Osteocyte (in vitro differentiated cells): ENCODE results near the gene PTPN23. TPM values are rescaled to one million over a fixed set of nuclear protein-coding genes. Genes with fewer than 3 reads are reported as not detected.

Experiments used
- DNase-seq: peaks from one replicate; pipeline ENCODE4 v3.0.0; 2021; ENCODE audit warnings: mixed read lengths; ENCODE audit not compliant: unreplicated experiment; ENCODE audit errors: extremely low spot score
- H3K27ac Mint-ChIP-seq: one replicate; pipeline ENCODE4 v1.8.0; 2021; ENCODE audit warnings: mild to moderate bottlenecking, mixed read lengths; ENCODE audit not compliant: unreplicated experiment
- H3K27me3 Mint-ChIP-seq: one replicate; pipeline ENCODE4 v1.8.0; 2021; ENCODE audit warnings: mixed read lengths; ENCODE audit not compliant: unreplicated experiment
- H3K36me3 Mint-ChIP-seq: one replicate; pipeline ENCODE4 v1.8.0; 2021; ENCODE audit warnings: mixed read lengths; ENCODE audit not compliant: unreplicated experiment
- H3K4me1 Mint-ChIP-seq: one replicate; pipeline ENCODE4 v1.8.0; 2021; ENCODE audit warnings: mixed read lengths; ENCODE audit not compliant: unreplicated experiment
- H3K4me3 Mint-ChIP-seq: one replicate; pipeline ENCODE4 v1.8.0; 2021; ENCODE audit warnings: mild to moderate bottlenecking, moderate library complexity, mixed read lengths; ENCODE audit not compliant: unreplicated experiment
- H3K9me3 Mint-ChIP-seq: one replicate; pipeline ENCODE4 v1.8.0; 2021; ENCODE audit warnings: mixed read lengths; ENCODE audit not compliant: unreplicated experiment
- total RNA-seq: library from RNA; stranded (reverse); gene quantifications from 2 replicates; pipeline ENCODE4 v1.2.1, GENCODE V29; 2021
- TF ChIP-seq, protein P1 (sequence below): fragments of 200-600 bp; sonication (generic); IDR thresholded peaks from 2 replicates; pipeline ENCODE4 v1.5.0; 2021; ENCODE audit warnings: antibody characterized with exemption, mild to moderate bottlenecking, moderate library complexity

Gene PTPN23
- total RNA-seq, 1 donor from 2014 or later, result 57.7 TPM

DNA sequence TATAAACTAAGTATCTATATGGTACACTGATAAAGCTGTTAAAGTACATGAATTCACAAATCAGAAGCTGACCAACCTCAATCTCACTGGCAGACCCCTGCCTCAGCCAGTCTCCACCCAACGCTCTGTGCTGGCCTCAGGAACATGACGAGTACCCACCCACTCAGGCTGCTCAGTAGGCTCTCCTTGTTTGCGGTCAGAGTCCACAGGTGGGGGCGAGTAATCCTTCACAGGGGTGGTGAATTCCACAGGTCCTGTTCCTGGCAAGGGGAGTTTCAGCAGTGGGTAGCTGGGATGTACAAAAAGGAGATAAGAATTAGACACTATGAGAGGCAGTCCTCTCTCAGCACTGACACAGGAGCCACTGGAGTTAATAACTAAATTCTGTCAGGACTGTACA, 54.0 kb downstream of the PTPN23 start:
- Mint-ChIP-seq H3K27ac (no peak overlapping the region), H3K27me3 (no peaks in the 10 kb centered on the region), H3K4me1 (no peaks in the 10 kb centered on the region), H3K4me3 (no peak overlapping the region), H3K36me3 (peaks cover 34% of the 10 kb centered on the region), H3K9me3 (no peaks in the 10 kb centered on the region)
- TF ChIP-seq, protein P1, sequence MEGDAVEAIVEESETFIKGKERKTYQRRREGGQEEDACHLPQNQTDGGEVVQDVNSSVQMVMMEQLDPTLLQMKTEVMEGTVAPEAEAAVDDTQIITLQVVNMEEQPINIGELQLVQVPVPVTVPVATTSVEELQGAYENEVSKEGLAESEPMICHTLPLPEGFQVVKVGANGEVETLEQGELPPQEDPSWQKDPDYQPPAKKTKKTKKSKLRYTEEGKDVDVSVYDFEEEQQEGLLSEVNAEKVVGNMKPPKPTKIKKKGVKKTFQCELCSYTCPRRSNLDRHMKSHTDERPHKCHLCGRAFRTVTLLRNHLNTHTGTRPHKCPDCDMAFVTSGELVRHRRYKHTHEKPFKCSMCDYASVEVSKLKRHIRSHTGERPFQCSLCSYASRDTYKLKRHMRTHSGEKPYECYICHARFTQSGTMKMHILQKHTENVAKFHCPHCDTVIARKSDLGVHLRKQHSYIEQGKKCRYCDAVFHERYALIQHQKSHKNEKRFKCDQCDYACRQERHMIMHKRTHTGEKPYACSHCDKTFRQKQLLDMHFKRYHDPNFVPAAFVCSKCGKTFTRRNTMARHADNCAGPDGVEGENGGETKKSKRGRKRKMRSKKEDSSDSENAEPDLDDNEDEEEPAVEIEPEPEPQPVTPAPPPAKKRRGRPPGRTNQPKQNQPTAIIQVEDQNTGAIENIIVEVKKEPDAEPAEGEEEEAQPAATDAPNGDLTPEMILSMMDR, result no peak
- peak; percentile 56 for DNase-seq

DNA sequence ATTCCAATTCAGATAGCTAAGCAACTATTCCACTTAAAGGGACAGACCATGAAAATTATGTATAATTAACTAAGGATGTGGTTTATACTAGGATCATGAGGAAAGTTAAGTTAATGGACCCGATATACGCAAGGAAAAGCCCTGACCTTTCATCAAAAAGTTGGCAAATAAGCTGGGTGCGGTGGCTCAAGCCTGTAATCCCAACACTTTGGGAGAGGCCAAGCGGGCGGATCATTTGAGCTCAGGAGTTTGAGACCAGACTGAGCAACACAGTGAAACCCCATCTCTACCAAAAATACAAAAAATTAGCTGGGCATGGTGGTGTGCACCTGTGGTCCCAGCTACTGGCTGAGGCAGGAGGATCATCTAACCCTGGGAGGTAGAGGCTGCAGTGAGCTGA, 55.4 kb downstream of the PTPN23 start:
- TF ChIP-seq, protein P1, result no peak
- Mint-ChIP-seq H3K9me3 (no peaks in the 10 kb centered on the region), H3K4me3 (no peak overlapping the region), H3K4me1 (no peaks in the 10 kb centered on the region), H3K27me3 (no peaks in the 10 kb centered on the region), H3K27ac (no peak overlapping the region), H3K36me3 (peaks cover 35% of the 10 kb centered on the region)
- peak; percentile 65 for DNase-seq

DNA sequence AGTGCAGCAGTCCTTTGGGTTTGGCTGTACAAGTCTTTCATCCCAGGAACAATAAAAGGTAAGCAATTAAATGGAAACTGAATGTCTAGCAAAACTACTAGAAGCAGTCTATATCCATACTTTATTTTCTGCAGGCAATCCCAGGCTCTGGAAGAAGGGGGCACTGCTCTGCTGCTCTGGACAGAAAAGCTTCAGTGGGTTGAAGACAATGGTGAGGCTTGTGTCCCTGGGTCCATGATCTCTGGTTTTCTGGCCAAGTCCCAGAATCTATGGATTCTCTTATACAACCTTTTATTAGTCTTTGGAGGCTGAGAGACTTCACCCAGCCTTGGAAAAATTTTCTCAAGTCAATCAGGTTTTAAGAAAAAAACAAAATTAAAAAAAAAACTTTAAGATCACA, 59.3 kb downstream of the PTPN23 start:
- TF ChIP-seq, protein P1, result peak; percentile 21
- Mint-ChIP-seq H3K4me1 (peaks cover 13% of the 10 kb centered on the region), H3K27ac (no peak overlapping the region), H3K27me3 (no peaks in the 10 kb centered on the region), H3K36me3 (peaks cover 25% of the 10 kb centered on the region), H3K4me3 (no peak overlapping the region), H3K9me3 (no peaks in the 10 kb centered on the region)
- DNase-seq, result peak; percentile 5

DNA sequence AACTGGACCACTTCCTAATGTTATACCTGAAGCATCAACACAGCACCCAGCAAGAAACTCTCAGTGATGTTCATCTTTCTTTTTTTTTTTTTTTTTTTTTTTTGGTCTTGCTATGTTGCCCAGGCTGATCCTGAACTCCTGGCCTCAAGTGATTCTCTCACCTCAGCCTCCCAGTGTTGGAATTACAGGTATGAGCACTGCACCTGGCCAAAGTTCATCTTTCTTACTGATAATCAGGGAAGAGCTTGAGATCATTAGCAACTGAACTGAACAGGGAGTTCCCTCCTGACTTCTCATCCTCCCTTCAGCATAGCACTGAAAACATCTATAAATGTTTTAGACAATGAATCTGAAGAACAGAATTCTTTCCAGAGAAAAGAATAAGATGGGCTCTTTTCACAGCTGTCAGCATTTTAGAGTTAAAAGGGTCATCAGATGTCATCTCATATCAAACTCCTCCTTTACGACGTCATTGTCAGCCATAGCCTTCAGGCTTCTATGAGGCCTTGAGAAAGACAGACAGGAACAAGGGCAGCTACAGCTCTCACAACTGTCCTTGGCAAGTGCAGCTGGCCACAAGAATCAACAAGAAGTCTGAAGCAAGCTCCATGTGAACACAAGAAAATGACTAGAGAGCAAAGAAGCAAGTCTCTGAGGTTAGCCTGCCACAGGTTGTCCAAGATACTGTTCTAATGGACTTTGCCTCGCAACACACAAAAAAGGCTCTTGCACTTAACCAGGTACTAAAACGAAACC, 61.2 kb downstream of the PTPN23 start:
- TF ChIP-seq, protein P1, result no peak
- peak; percentile 23 for DNase-seq
- no peak overlapping the region for H3K27ac Mint-ChIP-seq

DNA sequence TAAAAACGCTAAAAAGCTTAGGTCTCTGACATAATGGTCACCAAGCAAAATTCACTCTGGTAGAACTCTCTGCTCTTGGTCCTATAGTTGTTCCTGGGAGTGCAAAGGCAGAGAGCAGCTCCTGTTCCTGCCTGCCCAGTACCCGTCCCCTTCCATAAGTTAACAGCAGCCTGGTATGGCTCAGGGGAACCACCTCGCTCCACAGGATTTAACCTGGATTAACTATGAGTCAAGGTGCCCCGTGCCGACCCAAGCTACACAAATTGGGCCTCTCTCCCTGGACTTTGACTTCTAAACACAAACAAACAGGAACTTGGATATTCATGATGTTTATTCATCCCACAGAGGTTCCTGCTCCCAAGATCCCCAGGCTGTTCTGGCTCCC, 62.8 kb downstream of the PTPN23 start:
- TF ChIP-seq, protein P1, result no peak
- H3K4me1 Mint-ChIP-seq, result peaks cover 13% of the 10 kb centered on the region
- peaks cover 6% of the 10 kb centered on the region for H3K9me3 Mint-ChIP-seq
- H3K36me3 Mint-ChIP-seq, result peaks cover 24% of the 10 kb centered on the region
- H3K27me3 Mint-ChIP-seq, result no peaks in the 10 kb centered on the region
- DNase-seq, result peak; percentile 53
- H3K4me3 Mint-ChIP-seq, result no peak overlapping the region
- peak overlapping the region; percentile 52 for H3K27ac Mint-ChIP-seq

More for the DNA sequence above, 61.2 kb downstream of the PTPN23 start:
- Mint-ChIP-seq H3K36me3 (peaks cover 22% of the 10 kb centered on the region), H3K27me3 (no peaks in the 10 kb centered on the region), H3K9me3 (no peaks in the 10 kb centered on the region), H3K4me1 (peaks cover 13% of the 10 kb centered on the region), H3K4me3 (no peak overlapping the region)
